Tibial nerve (tissue), 4 donors: ENCODE results near the gene TMEM185B. TPM values are rescaled to one million over a fixed set of nuclear protein-coding genes. Genes with fewer than 3 reads are reported as not detected.

Source experiments
- DNase-seq, 2 donors: peaks; one replicate each; pipeline ENCODE4 v3.0.0-alpha.2; 2019; ENCODE audit warnings: low spot score in 2 of 2
- H3K27ac ChIP-seq, 4 donors: fragments of 200-600 bp; sonication (generic) in 3 of 4; one replicate each; pipeline ENCODE4 v1.5.1; 2017 to 2019; ENCODE audit warnings: mild to moderate bottlenecking in 1 of 4
- H3K27me3 ChIP-seq, 2 donors: fragments of 200-600 bp; sonication (generic) in 1 of 2; one replicate each; pipeline versions ENCODE4 v1.5.1 to v1.6.0; 2017 to 2019
- H3K36me3 ChIP-seq, 3 donors: fragments of 200-600 bp; sonication (generic); one replicate each; pipeline ENCODE4 v1.5.1; 2018 to 2019
- H3K4me1 ChIP-seq, 4 donors: fragments of 200-600 bp; sonication (generic) in 3 of 4; one replicate each; pipeline ENCODE4 v1.5.1; 2017 to 2019
- H3K4me3 ChIP-seq, 4 donors: fragments of 200-600 bp; sonication (generic) in 3 of 4; one replicate each; pipeline ENCODE4 v1.5.1; 2017 to 2019; ENCODE audit warnings: mild to moderate bottlenecking in 1 of 4, moderate library complexity in 1 of 4
- H3K9me3 ChIP-seq, 4 donors: fragments of 200-600 bp; sonication (generic) in 3 of 4; one replicate each; pipeline ENCODE4 v1.5.1; 2017 to 2019
- CTCF ChIP-seq, 5 experiments: fragments of 200-600 bp in 3 of 5; fragments of 450-650 bp in 2 of 5; sonication (generic) in 3 of 5; IDR thresholded peaks; one replicate each; pipeline ENCODE4 v1.5.1; 2016 to 2019; ENCODE audit warnings: antibody characterized with exemption in 5 of 5, mild to moderate bottlenecking in 3 of 5, moderate library complexity in 2 of 5
- EP300 ChIP-seq, 2 donors: sonication (generic); formaldehyde crosslinking; IDR thresholded peaks; one replicate each; pipeline ENCODE4 v1.6.1; 2017; ENCODE audit warnings: antibody characterized with exemption in 2 of 2, mild to moderate bottlenecking in 1 of 2
- POLR2A ChIP-seq, 2 donors: fragments of 450-650 bp; IDR thresholded peaks; one replicate each; pipeline ENCODE4 v1.6.1; 2017; ENCODE audit warnings: antibody characterized with exemption in 2 of 2, mild to moderate bottlenecking in 2 of 2, moderate library complexity in 2 of 2
- WGBS, 2 donors: methylation state at CpG; one replicate each; pipeline ENCODE4 v1.1.5; 2018; 5-methylcytosine and 5-hydroxymethylcytosine counted together
- total RNA-seq, 4 donors: library from RNA; depleted of rRNA; stranded (reverse); fragments of >200 nt; gene quantifications; one replicate each; pipeline ENCODE4 v1.1.0, GENCODE V29; 2016

Gene TMEM185B
- total RNA-seq, 4 donors from 2014 or later, result 20.5 to 38.1 (median 35.5) TPM

- TF ChIP-seq POLR2A (IDR thresholded peaks at IDR 0.05), result no peak
- TF ChIP-seq CTCF (IDR thresholded peaks at IDR 0.05), result no peak
- TF ChIP-seq EP300 (IDR thresholded peaks at IDR 0.05), result no peak
- H3K27ac ChIP-seq, result peak overlapping the region in 2 of 4 donors; percentile 67 to 68
- WGBS, 2 donors, result 41 to 43% methylated on average over 15 of the region's 15 CpGs
- H3K4me3 ChIP-seq, result peak overlapping the region; percentile 22 to 50 (median 34)
- H3K9me3 ChIP-seq, result no peaks in the 10 kb centered on the region
- H3K27me3 ChIP-seq, result no peaks in the 10 kb centered on the region
- H3K36me3 ChIP-seq, result no peaks in the 10 kb centered on the region
- H3K4me1 ChIP-seq, result peaks cover 0 to 10% (median 2%) of the 10 kb centered on the region in 4 donors
- DNase-seq, result no peak
Measured at GRCh38 chr2:120231974-120232635, 8.9 kb upstream of the TMEM185B start.

- H3K9me3 ChIP-seq, result no peaks in the 10 kb centered on the region
- H3K27me3 ChIP-seq, result no peaks in the 10 kb centered on the region
- no peak for TF ChIP-seq EP300 (IDR thresholded peaks at IDR 0.05)
- no peak for TF ChIP-seq POLR2A (IDR thresholded peaks at IDR 0.05)
- no peak for TF ChIP-seq CTCF (IDR thresholded peaks at IDR 0.05)
- peaks cover 0 to 10% (median 2%) of the 10 kb centered on the region in 4 donors for H3K4me1 ChIP-seq
- no peak for DNase-seq
- 92 to 94% methylated on average over 4 of the region's 4 CpGs for WGBS, 2 donors
- H3K27ac ChIP-seq, result peak overlapping the region in 2 of 4 donors; percentile 67 to 68
- no peaks in the 10 kb centered on the region for H3K36me3 ChIP-seq
- H3K4me3 ChIP-seq, result peak overlapping the region in 2 of 4 donors; percentile 45 to 50
Measured at GRCh38 chr2:120231564-120231973, 8.4 kb upstream of the TMEM185B start.

GRCh38 chr2:120230515-120231471 is 7.6 kb upstream of the TMEM185B start:
- Histone ChIP-seq H3K27me3 (no peaks in the 10 kb centered on the region), H3K9me3 (no peaks in the 10 kb centered on the region), H3K4me3 (no peak overlapping the region), H3K4me1 (peaks cover 0 to 10% (median 2%) of the 10 kb centered on the region in 4 donors), H3K27ac (no peak overlapping the region), H3K36me3 (no peaks in the 10 kb centered on the region)
- no peak for TF ChIP-seq EP300 (IDR thresholded peaks at IDR 0.05)
- no peak for TF ChIP-seq POLR2A (IDR thresholded peaks at IDR 0.05)
- TF ChIP-seq CTCF (IDR thresholded peaks at IDR 0.05), result no peak
- 80 to 87% methylated on average over 17 of the region's 17 CpGs for WGBS, 2 donors
- no peak for DNase-seq

GRCh38 chr2:120229341-120229740 is 6.1 kb upstream of the TMEM185B start:
- Histone ChIP-seq H3K9me3 (no peaks in the 10 kb centered on the region), H3K27me3 (no peaks in the 10 kb centered on the region), H3K27ac (no peak overlapping the region), H3K36me3 (no peaks in the 10 kb centered on the region), H3K4me1 (peaks cover 0 to 11% (median 2%) of the 10 kb centered on the region in 4 donors), H3K4me3 (no peak overlapping the region)
- no peak for DNase-seq
- 74 to 76% methylated on average over 10 of the region's 10 CpGs for WGBS, 2 donors
- TF ChIP-seq POLR2A (IDR thresholded peaks at IDR 0.05), result no peak
- no peak for TF ChIP-seq EP300 (IDR thresholded peaks at IDR 0.05)
- TF ChIP-seq CTCF (IDR thresholded peaks at IDR 0.05), result no peak

- Histone ChIP-seq H3K36me3 (no peaks in the 10 kb centered on the region), H3K4me1 (peaks cover 0 to 18% (median 6%) of the 10 kb centered on the region in 4 donors), H3K27ac (no peak overlapping the region), H3K4me3 (no peak overlapping the region), H3K9me3 (no peaks in the 10 kb centered on the region), H3K27me3 (no peaks in the 10 kb centered on the region)
- WGBS, 2 donors, result 56 to 63% methylated on average over 5 of the region's 5 CpGs
- TF ChIP-seq POLR2A (IDR thresholded peaks at IDR 0.05) (no peak), CTCF (IDR thresholded peaks at IDR 0.05) (no peak), EP300 (IDR thresholded peaks at IDR 0.05) (no peak)
- no peak for DNase-seq
Measured at GRCh38 chr2:120228503-120228902, 5.3 kb upstream of the TMEM185B start.
